Fibroblast of skin of right biceps (primary cell): ENCODE results near the gene KRT40.
"Not testable (repeated sequence)": the region's sequence is repeated elsewhere in the genome, so short reads cannot be mapped to it uniquely, and the experiment has no call there.

Experiments
- DNase-seq: peaks from one replicate; pipeline ENCODE4 v3.0.0-alpha.2; 2013

Gene KRT40

GRCh38 chr17:40984226-40984625, at the start of gene KRT40:
TSS of gene KRT40 (minus strand) at chr17:40984326. CDS start at chr17:40984273, 53 bp downstream.
- no peak for DNase-seq

DNA sequence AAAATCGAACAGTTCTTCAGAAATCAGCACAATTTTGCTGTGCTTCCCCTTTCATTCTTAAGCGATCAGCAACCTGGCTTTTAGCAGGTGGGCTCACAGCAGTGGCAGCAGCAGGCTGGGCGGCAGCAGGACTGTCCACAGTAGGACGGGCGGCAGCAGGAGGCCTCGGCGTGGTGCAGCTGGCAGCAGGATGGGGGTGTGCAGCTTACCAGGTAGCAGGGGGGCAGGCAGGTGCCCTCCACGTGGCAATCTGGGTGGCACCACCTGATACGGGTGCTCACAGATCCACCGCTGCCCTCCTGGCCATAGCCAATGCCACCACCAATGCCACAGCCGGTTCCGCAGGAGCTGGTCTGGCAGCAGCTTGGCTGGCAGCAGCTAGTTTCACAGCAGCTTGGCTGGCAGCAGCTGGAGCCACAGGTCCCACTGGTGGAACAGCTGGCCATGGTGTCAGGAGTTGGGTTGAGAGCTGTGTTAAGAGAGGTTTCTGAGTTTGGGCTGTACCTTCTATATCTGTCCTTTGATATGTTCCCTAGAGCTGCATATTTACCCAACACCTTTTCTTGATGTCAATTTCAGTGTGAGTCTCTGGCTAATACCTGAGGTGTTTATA, 45.6 kb upstream of the KRT40 start, which contains the start of gene KRTAP1-4:
Gene KRTAP1-4, minus strand, starts transcription at position 563 of the 613 bp plus-strand sequence. Its CDS starts 117 bp downstream, at position 446.
- DNase-seq = no peak

DNA sequence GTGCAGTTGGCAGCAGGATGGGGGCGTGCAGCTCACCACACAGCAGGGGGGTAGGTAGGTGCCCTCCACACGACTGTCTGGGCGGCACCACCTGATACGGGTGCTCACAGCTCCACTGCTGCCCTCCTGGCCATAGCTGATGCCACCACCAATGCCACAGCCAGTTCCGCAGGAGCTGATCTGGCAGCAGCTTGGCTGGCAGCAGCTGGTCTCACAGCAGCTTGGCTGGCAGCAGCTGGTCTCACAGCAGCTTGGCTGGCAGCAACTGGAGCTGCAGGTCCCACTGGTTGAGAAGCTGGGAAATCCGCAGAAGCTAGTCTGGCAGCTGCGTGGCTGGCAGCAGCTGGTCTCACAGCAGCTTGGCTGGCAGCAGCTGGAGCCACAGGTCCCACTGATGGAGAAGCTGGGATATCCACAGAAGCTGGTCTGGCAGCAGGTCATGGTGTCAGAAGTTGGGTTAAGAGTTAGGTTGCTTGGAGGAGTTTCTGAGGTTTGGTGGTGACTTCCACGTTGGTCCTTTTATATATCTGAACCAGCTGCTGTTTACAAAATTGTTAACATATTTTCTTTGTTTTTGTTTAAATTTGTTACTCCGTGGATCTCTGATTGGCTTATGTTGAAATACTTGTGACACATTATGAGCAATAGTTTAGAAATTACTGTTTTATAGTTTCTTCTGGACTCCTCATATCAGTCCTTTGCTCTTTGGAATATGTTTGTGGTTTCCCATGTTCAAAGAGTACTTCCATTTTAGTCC, 42.8 kb upstream of the KRT40 start, which contains the start of gene KRTAP1-5:
Gene KRTAP1-5, minus strand, starts transcription at position 494 of the 757 bp plus-strand sequence. Its CDS starts 53 bp downstream, at position 441.
- DNase-seq = peak; percentile 75

DNA sequence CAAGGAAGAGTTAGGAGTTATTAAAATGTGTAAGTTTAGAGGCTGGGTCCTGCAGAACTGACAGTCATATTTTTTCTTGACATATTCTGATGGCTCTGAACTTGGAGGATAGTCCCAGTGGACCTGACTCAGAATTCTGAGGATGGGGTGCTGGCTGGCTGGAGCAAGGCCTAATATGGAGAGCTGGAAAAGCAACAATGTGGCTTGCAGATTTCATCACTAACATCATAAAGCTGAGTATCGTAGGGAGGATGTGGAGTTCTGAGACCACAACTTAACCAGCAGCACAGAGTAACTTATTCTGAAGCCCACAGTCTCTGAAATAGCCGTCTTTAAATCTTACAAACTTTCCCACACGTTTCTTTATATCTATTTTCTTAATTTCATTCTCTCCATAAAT, 40.6 kb upstream of the KRT40 start:
- DNase-seq = peak; percentile 65

- DNase-seq = no peak
Observed at GRCh38 chr17:41020336-41020735, 36.2 kb upstream of the KRT40 start.

DNA sequence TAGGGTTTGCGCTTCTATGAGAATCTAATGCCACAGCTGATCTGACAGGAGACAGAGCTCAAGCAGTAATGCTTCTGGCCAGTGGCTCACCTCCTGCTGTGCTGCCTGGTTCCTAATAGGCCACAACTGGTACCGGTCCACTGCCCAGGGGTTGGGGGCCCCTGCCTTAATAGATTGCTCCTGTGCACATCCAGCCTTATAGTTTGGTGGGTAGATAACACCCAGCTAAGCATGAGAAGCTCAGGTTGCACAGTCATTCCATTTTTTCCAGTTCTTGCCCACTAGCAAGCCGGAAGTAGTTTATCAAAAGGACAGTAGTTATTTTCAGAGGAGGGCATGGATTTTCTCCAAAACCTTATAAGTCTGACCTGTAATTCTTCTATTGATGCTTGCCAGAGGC, 35.3 kb upstream of the KRT40 start:
- DNase-seq = no peak

DNA sequence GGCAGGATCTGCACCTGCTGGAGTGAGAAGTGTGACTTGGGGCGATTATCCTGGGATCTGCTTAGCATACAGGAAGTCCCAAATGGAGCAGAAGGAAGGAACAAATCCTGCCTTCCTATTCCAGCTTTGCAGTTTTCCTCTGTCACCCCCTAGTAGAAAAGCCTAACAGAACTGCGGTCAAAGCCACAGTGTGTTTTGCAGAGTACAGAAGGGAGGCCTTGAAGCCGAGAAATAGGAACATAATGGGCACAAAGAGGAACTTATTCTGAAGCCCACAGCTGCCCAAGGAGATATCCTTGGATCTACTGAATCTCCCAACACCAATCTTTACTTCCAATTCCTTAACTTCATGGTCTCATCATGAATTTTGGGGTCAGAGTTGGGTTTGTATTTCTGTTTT, 34.4 kb upstream of the KRT40 start:
- no peak for DNase-seq

DNA sequence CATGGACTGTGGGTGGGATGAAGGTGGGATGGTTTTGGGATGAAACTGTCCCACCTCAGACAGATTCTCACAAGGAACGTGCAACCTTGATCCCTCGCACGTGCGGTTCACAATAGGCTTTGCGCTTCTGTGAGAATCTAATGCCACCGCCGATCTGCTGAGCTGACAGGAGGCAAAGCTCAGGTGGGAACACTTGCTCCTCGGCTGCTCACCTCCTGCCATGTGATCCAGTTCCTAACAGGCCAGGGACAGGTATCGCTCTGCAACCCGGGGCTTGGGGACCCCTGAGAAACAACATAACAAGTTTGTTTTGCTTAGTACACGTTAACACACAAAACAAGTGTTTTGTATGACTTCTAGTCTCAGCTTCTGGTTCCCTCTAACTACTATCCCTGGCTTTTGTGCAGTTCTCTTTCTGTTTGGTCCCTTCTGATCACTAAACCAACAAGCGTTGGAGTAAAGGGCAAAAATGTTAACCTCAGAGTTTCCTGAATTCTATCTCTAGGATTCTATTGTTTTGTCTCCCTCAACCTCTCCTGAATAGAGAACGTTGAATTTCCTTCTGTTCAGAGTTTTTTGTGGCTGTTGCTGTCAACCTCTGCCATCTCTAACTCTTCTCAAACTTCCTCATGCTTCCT, 32.6 kb upstream of the KRT40 start:
- no peak for DNase-seq

- peak; percentile 32 for DNase-seq
Observed at GRCh38 chr17:41015454-41015853, 31.3 kb upstream of the KRT40 start.

DNA sequence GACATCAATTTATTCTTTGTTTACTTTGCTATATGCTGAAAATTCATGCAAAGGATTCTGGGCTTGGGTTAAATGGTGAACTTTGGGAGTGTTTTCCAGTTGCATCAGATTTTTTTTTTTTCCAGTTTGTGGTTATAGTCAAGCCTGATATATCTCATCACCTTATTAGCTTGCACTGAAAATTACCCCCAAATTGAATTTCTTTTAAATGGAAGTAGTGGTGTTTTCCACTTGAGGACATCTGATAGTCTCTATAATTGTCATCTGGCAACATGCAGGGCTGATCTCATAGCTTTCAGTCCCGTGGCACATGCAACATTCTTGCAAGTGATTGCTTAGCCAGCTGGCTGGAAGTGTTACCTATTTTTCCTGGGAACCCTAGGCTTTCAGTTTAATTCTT, 29.5 kb upstream of the KRT40 start:
- peak; percentile 58 for DNase-seq

GRCh38 chr17:41013181-41013580, 29.1 kb upstream of the KRT40 start:
- DNase-seq = peak; percentile 37

DNA sequence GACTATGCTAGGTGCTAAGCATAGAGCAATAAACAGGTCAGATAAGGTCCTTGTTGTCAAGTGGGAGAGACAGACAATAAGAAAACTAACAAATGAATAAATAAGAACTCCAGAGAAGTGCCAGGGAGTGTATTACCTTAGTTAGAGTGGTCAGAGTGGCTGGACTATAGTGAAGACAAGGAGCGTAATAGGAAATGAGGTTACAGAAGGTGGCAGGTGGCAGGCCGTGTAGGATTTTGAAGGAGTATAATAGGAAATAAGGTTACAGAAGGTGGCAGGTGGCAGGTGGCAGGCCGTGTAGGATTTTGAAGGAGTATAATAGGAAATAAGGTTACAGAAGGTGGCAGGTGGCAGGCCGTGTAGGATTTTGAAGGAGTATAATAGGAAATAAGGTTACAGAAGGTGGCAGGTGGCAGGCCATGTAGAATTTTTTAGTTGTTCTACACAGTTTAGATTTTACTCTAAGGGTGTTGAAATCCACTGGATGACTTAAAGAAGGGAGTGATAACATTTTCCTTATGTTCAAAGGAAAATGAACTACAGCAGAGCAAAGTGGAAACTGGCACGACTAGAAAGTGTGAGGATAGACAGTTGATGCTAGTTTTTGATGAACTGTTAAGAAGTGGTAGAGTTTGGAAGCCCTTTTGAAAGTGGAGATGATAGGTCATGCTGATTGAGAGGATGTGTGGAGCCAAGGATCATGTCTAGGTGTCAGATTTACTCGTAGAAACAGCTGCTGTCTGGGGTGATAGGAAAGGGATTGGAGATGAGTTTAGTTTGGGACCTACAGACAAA, 28.4 kb upstream of the KRT40 start:
- no peak for DNase-seq

DNA sequence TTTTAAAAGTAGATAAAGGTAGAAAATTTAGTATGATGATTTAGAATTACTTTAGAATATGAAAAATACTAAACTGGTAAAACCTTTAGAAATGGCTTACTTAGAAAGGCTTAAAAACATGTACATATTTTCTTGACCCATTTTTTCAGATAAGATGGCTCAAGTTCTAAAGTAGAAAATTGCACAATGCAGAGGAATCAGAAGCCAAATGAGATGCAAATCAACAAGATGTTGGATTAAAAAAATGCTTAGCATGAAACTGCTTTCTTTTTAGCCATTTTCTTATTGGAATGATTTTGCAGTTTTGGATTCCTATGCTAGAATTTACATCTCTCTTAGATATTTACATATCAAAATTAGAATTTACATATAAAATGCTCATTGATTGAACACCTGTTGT, 26.3 kb upstream of the KRT40 start:
- no peak for DNase-seq

DNA sequence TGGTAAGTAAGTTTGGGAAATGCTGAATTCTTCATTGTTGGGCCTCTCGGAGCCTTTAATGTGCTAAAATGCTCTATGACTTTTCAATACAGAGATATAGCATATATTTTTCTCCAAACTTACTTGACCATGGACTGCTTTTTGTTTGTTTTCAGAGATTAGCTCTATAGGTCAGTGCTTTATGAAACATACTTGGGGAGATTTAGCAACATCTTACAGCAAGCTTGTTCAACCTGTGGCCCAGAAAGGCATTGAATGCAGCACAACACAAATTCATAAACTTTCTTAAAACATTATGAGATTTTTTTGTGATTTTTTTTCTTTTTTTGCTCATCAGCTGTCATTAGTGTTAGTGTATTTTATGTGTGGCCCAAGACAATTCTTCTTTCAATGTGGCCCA, 25.8 kb upstream of the KRT40 start:
- DNase-seq = no peak

GRCh38 chr17:41009301-41009760, 25.2 kb upstream of the KRT40 start:
- no peak for DNase-seq

DNA sequence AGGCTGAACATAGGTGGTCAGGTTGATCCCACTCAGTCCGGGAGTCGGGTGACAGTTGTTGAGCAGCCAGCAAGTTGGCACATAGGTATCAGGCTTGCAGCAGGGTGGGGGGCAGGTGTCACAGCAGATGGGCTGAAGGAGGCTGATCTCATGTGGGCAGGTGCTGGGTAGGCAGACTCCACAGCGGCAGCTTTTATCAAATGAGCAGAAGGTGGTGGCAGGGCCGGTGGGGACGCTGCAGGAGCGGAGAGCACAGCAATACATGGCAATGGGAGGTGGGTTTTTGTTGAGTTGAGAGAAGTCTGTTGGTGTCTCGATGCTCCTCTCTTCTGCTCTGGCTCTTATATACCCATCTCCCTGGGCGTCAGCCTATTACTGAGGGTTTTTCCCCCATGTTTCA, 24.7 kb upstream of the KRT40 start, which contains the start of gene KRTAP3-1:
Gene KRTAP3-1, minus strand, starts transcription at position 318 of the 400 bp plus-strand sequence. Its CDS starts 54 bp downstream, at position 264.
- no peak for DNase-seq

GRCh38 chr17:41004397-41004796, 20.3 kb upstream of the KRT40 start:
- no peak for DNase-seq

GRCh38 chr17:41003926-41004325, 19.8 kb upstream of the KRT40 start:
- no peak for DNase-seq

- peak; percentile 49 for DNase-seq
Observed at GRCh38 chr17:41002814-41003213, 18.7 kb upstream of the KRT40 start.

- DNase-seq = no peak
Observed at GRCh38 chr17:41001795-41002194, 17.7 kb upstream of the KRT40 start.

GRCh38 chr17:40999563-40999962, 15.4 kb upstream of the KRT40 start, which contains the start of gene KRTAP3-2:
TSS of gene KRTAP3-2 (minus strand) at chr17:40999906. CDS start at chr17:40999853, 53 bp downstream.
- DNase-seq = not testable (repeated sequence)

DNA sequence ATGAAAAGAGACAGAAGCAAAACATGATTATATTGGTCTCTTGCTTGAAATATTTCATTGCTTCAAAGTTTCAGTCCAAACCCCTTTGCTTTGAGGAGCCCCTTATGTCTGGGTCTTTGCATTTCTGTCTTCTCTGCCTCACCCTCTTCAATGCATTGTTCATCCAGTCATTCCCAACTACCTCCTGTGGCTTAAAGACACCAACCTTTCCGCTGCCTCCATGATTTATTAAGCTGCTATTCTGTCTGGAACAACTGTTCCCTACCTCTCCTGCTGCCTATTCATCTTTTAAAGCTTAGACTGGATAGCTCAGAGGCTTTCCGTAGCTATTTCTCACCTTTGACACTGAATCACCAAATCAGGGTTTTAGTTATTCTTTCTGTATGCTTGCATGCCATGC, 13.2 kb upstream of the KRT40 start:
- DNase-seq = no peak

- DNase-seq = no peak
Observed at GRCh38 chr17:40996829-40997228, 12.7 kb upstream of the KRT40 start.
